HG03066 (cell line): ENCODE data around the gene IQCE.
"Not testable (repeated sequence)": the region's sequence is repeated elsewhere in the genome, so short reads cannot be mapped to it uniquely, and the experiment has no call there.

Experiments used
- ATAC-seq: cut with Tn5 transposase; IDR thresholded peaks from one replicate; pipeline ENCODE4 v1.9.1; 2021; ENCODE audit warnings: low read depth; ENCODE audit not compliant: unreplicated experiment

Gene IQCE

DNA sequence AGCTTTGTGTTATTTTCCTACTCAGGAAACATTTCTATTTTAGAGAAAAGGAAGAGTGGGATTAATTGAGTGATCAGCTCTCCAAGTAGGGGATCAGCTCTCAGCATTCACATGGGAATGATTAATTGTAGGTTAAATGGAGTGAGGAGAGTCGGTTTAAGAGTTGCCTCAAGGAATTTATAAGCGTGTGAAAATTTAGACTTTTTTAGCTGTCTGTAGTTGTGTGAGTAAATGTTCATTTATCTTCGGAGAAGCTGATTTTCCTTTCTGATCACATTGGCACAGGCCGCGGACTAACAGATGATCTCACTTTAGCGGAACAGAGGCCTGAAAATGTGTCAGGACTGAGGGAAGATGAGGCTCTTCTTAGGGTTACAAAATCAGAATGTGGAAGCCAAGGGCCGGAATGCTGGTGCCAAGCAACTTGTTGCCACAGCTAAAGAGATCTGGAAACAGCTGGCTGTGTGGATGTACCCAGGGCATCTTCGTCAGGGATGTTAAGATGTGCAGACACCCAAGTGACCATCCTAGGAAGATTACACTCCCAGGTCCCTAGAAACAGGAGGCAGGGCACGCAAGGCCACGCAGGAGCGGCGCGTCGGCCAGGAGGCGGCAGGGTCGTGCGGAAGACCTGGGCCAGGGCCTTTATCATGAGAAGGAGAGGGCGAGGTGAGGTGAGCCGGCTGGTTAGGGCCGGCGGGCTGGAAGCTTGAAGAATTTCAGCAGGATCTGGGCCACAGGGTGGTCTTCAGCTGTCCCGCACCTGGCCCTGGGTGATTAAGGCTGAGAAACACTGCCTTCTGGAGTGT lies 37.9 kb downstream of the IQCE start:
- ATAC-seq: no peak

DNA sequence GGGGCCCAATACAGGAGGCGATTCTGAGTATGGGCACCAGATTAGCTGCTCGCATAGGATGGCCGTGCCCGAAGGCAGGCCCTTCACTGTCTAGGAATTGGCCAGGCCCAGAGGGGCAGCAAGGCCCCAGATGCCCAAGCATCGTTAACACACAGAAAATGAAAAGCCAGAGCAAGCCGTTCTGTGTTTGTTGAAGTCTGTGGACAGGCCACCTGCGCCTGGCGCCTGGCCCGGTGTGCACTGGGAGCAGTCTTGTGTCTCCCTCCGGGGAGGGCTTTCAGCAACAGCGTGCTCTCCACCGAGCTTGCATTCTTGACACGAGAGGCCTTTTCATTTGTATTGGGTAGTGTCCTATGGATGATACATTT lies 38.5 kb downstream of the IQCE start:
- ATAC-seq: no peak

GRCh38 chr7:2598154-2598823 lies 39.5 kb downstream of the IQCE start:
- no peak for ATAC-seq

DNA sequence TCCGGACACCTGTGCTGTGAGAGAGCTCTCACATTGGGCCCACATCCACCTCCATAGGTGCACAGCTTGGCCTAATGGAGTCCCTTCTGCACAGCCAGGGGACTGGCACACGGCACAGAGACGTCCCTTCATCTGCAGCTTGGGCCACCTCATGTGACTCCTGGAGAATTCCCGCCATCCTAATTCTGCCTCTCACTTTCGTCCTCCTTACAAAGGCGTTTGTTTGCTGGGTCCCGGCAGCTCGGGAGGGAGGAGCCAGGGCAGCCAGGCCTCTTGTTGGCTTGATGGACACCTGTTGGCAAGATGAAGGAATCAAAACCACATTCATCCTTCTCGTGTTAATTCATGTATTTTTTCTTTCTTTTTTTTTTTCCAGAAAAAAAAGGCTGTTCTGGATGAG lies 42.3 kb downstream of the IQCE start:
- no peak for ATAC-seq

DNA sequence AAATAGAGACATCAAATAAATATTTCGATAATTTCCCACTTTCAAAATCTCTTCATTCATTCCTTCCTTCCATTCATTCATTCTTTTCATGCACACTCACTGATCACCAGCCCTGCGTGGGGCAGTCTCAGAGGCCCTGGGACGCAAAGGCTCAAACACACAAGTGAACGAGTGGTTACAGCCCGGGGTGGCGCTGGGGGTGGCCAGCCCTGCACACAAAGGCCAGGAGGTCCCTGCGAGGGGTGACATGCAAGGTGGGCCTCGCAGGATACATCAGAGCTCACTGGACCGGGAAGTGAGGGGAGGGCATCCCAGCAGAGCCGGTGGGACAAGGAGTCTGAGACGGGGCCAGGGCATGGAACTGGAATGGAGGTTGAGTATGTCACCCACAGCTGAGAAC lies 43.1 kb downstream of the IQCE start:
- no peak for ATAC-seq

DNA sequence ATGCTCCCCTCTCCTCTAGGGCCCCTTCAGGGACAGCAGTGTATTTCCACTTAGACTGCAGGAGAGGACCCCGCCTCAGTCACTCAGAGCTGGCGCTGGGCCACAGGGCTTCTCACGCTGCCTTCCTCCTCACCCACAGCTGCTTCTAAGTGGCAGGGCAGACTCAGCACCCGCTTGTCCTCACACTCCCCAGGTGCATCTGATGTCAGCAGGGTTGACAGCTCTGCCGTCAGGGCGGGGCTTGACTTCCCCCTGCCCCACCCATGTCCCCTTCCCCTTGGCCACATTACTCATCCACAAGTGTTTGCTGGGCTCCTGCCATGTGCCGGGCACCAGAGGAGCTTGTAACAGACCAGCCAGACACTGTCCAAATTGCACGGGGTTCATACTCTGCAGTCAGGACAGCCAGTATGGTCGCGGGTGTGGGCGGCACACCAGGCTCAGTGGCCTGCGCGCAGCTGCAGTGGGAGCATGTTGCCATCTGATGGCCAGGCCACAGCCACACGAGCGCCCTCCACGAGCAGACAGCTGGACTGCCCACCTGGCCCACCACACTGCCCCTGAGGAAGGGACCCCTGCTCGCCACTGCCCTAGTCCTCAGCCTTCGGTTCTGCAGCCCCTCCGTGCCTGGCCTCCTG lies 43.7 kb downstream of the IQCE start:
- ATAC-seq: no peak

DNA sequence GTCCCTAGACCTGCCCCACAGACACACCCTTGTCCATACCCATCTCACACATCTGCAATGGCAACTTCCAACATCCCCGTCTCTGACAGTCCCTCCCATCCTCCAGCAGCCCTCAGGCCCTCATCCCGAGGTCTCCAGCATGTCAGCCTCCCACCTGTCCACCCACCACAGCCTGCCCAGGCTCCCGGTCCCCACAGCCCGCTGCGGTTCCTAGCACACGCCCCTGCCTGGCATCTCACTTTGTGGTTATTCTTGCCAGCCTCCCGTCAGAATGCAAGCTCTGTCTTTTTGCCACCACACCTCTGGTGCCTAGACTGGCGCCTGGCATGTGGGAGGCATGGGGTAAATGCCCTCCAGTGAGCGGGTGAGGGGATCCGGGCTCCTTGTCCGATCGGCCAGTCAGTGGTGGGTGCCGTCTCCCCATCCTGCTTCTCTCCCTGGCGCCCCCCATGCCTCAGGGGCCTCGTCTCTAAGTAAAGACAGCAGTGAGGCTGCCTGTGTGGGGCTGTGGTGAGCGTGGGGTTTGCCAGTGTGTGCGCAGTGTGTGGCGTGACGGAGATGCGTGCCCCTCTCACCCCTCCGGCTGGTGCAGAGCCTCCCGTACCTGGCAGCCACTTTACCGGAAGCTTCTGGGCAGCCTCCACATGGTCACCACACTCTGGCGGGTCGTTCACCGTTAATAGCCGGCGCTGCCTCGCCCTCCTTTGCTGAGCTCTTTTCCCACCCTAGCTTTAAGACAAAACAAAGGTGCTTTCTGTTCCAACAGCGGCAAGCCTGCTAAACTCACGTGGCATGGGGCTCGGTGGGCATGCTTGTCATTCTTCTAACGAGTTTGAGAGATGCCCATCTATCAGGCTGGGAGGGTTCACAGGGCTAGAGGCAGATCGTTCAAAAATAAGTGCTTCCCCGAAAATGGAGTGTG lies 44.5 kb downstream of the IQCE start:
- ATAC-seq: no peak

DNA sequence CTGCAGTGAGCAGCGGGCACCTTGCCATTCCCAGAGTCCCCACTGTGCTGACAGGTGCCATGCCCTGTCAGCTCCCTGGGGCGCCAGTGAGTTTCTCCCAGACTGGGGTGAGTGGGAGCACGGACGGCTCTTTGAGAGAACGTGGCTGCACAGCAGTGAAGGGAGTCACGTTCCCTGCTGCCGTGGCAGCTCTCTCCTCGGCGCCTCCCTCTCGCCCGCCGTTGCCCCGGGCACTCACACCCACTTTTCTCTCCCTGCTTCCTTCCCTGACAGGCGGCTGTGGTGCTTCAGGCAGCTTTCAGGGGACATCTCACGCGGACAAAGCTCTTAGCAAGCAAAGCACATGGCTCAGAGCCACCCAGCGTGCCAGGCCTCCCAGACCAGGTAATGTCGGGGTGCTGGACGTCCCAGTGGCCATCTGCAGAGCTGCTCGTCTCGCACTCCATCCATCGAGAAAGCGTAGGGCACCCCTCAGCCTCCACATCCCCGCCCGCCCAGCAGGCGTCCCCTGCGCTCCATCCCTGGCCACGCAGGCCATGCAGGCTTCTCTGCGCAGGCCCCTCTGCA lies 45.9 kb downstream of the IQCE start:
- no peak for ATAC-seq

- no peak for ATAC-seq
These were observed 47.1 kb downstream of the IQCE start for GRCh38 chr7:2605608-2606538.

DNA sequence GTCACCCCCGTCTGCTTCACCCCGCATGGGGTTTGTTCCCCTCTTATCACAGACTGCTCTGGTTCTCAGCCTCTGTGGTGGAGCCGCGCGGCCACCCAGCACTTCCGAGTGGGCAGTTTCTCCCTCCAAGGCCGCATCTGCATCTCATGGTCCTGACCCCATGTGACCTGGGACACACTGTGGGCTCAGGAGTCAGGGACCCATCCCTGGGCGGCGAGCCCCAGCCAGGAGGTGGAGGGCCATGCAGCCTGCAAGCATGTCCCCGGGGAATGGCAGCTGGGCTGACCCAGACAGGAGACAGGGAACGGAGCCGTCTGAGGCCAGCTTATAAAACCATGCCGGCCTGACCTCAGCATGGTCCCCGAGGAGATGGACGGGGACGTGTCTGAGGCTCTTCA lies 47.8 kb downstream of the IQCE start:
- no peak for ATAC-seq

GRCh38 chr7:2607122-2607922 lies 48.5 kb downstream of the IQCE start:
- ATAC-seq: no peak

DNA sequence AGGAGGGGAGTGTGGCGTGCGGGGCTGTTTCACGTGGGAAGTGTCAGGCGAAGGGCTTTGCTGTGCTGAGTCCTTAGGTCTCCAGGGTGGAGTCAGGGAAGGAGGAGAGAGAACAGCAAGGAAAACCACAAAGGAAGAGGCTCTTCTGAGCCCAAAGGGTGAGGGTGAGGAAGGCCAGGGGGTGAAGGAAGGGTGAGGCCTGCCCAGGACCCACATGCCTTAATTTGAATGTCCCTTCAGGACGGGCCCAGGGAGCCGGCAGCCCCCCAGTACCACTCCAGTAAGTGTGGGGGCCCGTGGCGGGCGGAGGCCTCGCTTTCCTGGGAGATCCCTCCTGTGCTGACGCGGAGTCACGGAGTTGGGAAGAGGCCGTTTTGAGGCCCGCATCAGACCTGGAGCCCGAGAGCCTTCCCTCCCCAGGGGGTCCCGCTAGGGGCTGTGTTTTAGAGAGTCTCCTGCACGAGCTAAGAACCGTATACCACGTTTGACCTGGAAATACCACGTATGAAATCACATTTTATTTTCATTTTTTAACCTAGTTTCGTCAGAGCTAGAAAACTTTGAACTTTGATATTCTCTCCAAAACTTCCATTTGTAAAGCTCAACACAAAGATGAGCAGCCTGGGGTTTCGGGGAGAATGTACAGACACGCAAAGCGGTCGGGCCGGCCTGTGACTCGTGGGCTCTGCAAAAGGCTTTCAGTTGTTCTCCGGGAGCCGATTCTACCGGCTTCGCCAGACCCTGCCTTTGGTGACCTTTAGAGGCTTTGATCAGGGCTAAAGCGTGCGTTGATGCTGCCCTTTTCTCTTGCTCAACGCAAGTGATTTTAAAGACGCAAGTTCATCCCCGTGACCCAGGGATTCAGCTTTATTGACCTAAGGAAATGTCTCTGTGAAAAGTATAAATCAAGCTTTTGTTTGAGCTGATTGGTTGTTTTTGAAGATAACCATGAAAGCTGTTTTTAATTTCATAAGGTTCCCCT lies 49.4 kb downstream of the IQCE start:
- ATAC-seq: no peak

DNA sequence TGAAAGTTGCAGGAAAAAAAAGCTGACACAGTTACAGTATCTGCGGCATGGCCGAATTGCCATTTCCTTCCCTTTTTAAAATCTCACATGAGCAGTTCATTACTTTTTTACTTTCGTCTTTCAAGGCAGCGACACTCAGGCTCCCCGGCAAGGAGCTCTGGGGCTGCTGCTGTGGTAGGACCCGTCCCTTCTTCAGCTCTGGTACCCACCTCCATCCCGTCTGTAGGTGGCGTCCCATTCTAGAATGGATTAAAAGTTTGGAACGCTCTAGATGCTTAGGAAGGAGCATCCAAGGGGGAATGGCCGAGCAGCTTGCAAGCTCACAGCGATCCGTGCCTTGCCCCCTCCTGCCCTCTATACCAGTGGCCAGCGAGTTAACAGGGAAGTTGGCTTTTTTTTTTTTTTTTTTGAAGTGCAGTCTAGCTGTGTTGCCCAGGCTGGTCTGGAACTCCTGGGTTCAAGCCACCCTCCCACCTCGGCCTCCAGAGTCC lies 50.2 kb downstream of the IQCE start:
- ATAC-seq: no peak

DNA sequence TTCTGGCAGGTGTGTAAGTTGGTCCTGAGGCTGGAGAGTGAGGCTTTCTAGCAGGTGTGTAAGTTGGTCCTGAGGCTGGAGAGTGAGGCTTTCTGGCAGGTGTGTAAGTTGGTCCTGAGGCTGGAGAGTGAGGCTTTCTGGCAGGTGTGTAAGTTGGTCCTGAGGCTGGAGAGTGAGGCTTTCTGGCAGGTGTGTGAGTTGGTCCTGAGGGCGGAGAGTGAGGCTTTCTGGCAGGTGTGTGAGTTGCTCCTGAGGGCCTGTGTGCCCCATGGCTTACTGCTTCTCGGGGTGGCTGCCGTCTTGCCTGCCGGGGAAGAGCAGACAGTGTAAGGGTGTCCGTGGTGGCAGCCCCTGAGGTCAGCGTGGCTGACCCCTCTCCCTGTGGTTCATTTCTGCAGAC lies 50.9 kb downstream of the IQCE start:
- ATAC-seq: not testable (repeated sequence)

DNA sequence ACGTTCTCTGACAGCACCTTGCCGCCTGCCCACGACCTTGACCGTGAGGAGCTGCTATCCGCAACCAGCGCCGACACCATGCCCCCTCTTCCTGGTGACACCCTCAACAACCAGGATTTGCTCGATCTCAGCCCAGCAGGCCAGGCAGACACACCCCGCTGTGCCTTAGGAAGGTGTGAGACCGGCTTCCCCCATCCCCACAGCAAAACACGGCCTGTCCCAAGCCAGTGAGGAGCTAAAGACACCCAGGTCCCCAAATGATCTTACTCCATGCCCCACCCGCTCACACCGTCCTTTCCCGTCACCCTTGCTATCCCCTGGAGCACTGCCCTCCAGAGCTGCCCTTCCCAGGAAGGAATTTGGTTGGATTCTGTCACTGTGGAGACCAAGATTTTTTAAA lies 51.7 kb downstream of the IQCE start:
- no peak for ATAC-seq

GRCh38 chr7:2610898-2611297 lies 52.1 kb downstream of the IQCE start:
- no peak for ATAC-seq

- ATAC-seq: no peak
These were observed 52.6 kb downstream of the IQCE start for GRCh38 chr7:2611401-2611800.
